Ishikawa (cell line): ENCODE results near the gene NOS1AP.

Source experiments
- CREB1 ChIP-seq: IDR thresholded peaks from 2 replicates; pipeline ENCODE4 v1.6.1; 2012; ENCODE audit warnings: low read depth
- MAX ChIP-seq: IDR thresholded peaks from 2 replicates; pipeline ENCODE4 v1.6.1; 2012
- NFIC ChIP-seq: IDR thresholded peaks from 2 replicates; pipeline ENCODE4 v1.6.1; 2012
- RAD21 ChIP-seq: IDR thresholded peaks from 2 replicates; pipeline ENCODE4 v1.6.1; 2012; ENCODE audit warnings: low read depth
- TAF1 ChIP-seq: IDR thresholded peaks from 2 replicates; pipeline ENCODE4 v1.6.1; 2012; ENCODE audit warnings: low read depth, mild to moderate bottlenecking
- TCF12 ChIP-seq: IDR thresholded peaks from 2 replicates; pipeline ENCODE4 v1.6.1; 2012; ENCODE audit warnings: low read depth

GRCh38 chr1:162233937-162234336 is 164.4 kb downstream of the NOS1AP start:
- TF ChIP-seq MAX = no peak
- no peak for TF ChIP-seq RAD21
- no peak for TF ChIP-seq NFIC
- TF ChIP-seq CREB1 = no peak
- TF ChIP-seq TAF1 = no peak
- no peak for TF ChIP-seq TCF12
